ENCODE results near the gene DUSP8. TPM values are rescaled to one million over a fixed set of nuclear protein-coding genes. Genes with fewer than 3 reads are reported as not detected.

The DUSP8 gene
- total RNA-seq, 1 experiment from 2014 or later = 2.4 TPM

DNA sequence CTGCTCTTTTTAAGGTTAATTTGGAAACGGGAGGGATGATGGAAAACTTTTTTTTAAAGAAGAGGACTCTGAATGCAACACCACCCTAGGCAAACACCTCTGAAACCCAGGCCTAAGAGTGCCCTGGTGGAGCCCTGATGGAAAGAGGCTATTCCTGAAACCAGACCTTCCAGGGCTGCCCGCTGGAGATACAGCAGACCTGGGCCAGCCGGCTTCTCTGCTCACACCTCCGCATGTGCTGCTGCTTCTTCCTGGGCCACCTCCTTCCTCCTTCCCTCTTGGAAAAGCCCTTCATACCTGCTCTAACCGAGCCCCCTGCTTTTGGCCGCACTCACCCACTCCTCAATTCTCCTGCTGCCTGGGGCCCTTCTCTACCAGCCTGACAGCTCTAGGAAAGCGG, 37.9 kb downstream of the DUSP8 start (continued):
- TF ChIP-seq ZNF671 (CRISPR knock-in tag; IDR thresholded peaks at IDR 0.05) (no peak), TEAD4 (CRISPR knock-in tag; IDR thresholded peaks at IDR 0.05) (no peak), JUN (CRISPR knock-in tag; IDR thresholded peaks at IDR 0.05) (no peak), ELF4 (CRISPR knock-in tag; IDR thresholded peaks at IDR 0.05; ENCODE audit: low read depth) (no peak)
- TF ChIP-seq, protein P1, sequence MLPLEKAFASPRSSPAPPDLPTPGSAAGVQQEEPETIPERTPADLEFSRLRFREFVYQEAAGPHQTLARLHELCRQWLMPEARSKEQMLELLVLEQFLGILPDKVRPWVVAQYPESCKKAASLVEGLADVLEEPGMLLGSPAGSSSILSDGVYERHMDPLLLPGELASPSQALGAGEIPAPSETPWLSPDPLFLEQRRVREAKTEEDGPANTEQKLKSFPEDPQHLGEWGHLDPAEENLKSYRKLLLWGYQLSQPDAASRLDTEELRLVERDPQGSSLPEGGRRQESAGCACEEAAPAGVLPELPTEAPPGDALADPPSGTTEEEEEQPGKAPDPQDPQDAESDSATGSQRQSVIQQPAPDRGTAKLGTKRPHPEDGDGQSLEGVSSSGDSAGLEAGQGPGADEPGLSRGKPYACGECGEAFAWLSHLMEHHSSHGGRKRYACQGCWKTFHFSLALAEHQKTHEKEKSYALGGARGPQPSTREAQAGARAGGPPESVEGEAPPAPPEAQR (CRISPR knock-in tag; IDR thresholded peaks at IDR 0.05) = no peak
- TF ChIP-seq, protein P2, sequence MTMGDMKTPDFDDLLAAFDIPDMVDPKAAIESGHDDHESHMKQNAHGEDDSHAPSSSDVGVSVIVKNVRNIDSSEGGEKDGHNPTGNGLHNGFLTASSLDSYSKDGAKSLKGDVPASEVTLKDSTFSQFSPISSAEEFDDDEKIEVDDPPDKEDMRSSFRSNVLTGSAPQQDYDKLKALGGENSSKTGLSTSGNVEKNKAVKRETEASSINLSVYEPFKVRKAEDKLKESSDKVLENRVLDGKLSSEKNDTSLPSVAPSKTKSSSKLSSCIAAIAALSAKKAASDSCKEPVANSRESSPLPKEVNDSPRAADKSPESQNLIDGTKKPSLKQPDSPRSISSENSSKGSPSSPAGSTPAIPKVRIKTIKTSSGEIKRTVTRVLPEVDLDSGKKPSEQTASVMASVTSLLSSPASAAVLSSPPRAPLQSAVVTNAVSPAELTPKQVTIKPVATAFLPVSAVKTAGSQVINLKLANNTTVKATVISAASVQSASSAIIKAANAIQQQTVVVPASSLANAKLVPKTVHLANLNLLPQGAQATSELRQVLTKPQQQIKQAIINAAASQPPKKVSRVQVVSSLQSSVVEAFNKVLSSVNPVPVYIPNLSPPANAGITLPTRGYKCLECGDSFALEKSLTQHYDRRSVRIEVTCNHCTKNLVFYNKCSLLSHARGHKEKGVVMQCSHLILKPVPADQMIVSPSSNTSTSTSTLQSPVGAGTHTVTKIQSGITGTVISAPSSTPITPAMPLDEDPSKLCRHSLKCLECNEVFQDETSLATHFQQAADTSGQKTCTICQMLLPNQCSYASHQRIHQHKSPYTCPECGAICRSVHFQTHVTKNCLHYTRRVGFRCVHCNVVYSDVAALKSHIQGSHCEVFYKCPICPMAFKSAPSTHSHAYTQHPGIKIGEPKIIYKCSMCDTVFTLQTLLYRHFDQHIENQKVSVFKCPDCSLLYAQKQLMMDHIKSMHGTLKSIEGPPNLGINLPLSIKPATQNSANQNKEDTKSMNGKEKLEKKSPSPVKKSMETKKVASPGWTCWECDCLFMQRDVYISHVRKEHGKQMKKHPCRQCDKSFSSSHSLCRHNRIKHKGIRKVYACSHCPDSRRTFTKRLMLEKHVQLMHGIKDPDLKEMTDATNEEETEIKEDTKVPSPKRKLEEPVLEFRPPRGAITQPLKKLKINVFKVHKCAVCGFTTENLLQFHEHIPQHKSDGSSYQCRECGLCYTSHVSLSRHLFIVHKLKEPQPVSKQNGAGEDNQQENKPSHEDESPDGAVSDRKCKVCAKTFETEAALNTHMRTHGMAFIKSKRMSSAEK (CRISPR knock-in tag; IDR thresholded peaks at IDR 0.05; ENCODE audit: borderline replicate concordance) = no peak
- TF ChIP-seq, protein P3, sequence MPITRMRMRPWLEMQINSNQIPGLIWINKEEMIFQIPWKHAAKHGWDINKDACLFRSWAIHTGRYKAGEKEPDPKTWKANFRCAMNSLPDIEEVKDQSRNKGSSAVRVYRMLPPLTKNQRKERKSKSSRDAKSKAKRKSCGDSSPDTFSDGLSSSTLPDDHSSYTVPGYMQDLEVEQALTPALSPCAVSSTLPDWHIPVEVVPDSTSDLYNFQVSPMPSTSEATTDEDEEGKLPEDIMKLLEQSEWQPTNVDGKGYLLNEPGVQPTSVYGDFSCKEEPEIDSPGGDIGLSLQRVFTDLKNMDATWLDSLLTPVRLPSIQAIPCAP (CRISPR knock-in tag; IDR thresholded peaks at IDR 0.05) = no peak

DNA sequence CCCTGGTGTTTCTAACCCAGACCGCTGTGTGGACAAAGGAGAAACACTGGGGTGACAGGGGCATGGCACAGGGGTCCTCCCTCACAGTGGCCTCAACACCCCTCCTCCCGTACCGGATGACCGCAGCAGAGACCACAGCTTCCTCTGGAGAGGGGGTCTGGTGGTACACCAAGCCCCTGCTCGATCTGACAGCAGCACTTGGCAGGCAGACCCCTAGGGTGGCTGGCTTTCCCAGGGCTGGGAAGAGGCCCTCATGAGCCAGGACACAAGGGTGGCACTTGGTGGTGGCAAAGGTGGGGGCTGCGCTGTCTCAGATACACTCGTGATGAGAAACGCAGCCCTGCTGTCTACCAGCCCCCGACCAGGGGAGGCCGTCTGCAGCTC, 38.7 kb downstream of the DUSP8 start:
- ChIA-PET POLR2A (no interaction called here), CTCF (interaction anchor here (0.7 kb wide), 1 partner anchor 13 kb away, joined by 4 read pairs; no protein-coding TSS in a partner anchor)
- Mint-ChIP-seq H3K27ac (no peak overlapping the region), H3K4me1 (no peaks in the 10 kb centered on the region), H3K9me3 (no peaks in the 10 kb centered on the region), H3K36me3 (no peaks in the 10 kb centered on the region), H3K4me3 (no peak overlapping the region), H3K27me3 (ENCODE audit: low read depth) (peaks cover 8% of the 10 kb centered on the region)
- ATAC-seq (no peak), DNase-seq (ENCODE audit: low spot score) (no peak)
- no peak for TF ChIP-seq JUN (CRISPR knock-in tag; IDR thresholded peaks at IDR 0.05)
- TF ChIP-seq, protein P4, sequence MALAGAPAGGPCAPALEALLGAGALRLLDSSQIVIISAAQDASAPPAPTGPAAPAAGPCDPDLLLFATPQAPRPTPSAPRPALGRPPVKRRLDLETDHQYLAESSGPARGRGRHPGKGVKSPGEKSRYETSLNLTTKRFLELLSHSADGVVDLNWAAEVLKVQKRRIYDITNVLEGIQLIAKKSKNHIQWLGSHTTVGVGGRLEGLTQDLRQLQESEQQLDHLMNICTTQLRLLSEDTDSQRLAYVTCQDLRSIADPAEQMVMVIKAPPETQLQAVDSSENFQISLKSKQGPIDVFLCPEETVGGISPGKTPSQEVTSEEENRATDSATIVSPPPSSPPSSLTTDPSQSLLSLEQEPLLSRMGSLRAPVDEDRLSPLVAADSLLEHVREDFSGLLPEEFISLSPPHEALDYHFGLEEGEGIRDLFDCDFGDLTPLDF (CRISPR knock-in tag; IDR thresholded peaks at IDR 0.05) = no peak
- TF ChIP-seq TP53 (CRISPR knock-in tag; IDR thresholded peaks at IDR 0.05) = no peak
- TF ChIP-seq, protein P5, sequence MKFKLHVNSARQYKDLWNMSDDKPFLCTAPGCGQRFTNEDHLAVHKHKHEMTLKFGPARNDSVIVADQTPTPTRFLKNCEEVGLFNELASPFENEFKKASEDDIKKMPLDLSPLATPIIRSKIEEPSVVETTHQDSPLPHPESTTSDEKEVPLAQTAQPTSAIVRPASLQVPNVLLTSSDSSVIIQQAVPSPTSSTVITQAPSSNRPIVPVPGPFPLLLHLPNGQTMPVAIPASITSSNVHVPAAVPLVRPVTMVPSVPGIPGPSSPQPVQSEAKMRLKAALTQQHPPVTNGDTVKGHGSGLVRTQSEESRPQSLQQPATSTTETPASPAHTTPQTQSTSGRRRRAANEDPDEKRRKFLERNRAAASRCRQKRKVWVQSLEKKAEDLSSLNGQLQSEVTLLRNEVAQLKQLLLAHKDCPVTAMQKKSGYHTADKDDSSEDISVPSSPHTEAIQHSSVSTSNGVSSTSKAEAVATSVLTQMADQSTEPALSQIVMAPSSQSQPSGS (CRISPR knock-in tag; IDR thresholded peaks at IDR 0.05; ENCODE audit: borderline replicate concordance, low read depth) = no peak
- TF ChIP-seq NR1H2 (CRISPR knock-in tag; IDR thresholded peaks at IDR 0.05) = no peak
- TF ChIP-seq, protein P6, sequence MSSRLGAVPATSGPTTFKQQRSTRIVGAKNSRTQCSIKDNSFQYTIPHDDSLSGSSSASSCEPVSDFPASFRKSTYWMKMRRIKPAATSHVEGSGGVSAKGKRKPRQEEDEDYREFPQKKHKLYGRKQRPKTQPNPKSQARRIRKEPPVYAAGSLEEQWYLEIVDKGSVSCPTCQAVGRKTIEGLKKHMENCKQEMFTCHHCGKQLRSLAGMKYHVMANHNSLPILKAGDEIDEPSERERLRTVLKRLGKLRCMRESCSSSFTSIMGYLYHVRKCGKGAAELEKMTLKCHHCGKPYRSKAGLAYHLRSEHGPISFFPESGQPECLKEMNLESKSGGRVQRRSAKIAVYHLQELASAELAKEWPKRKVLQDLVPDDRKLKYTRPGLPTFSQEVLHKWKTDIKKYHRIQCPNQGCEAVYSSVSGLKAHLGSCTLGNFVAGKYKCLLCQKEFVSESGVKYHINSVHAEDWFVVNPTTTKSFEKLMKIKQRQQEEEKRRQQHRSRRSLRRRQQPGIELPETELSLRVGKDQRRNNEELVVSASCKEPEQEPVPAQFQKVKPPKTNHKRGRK (CRISPR knock-in tag; IDR thresholded peaks at IDR 0.05; ENCODE audit: borderline replicate concordance) = no peak
- TF ChIP-seq, protein P7, sequence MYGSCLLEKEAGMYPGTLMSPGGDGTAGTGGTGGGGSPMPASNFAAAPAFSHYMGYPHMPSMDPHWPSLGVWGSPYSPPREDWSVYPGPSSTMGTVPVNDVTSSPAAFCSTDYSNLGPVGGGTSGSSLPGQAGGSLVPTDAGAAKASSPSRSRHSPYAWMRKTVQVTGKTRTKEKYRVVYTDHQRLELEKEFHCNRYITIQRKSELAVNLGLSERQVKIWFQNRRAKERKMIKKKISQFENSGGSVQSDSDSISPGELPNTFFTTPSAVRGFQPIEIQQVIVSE (CRISPR knock-in tag; IDR thresholded peaks at IDR 0.05; ENCODE audit: borderline replicate concordance) = no peak
- TF ChIP-seq SP1 (CRISPR knock-in tag; conservative IDR thresholded peaks at IDR 0.05) = no peak
- no peak for TF ChIP-seq IRF2 (CRISPR knock-in tag; IDR thresholded peaks at IDR 0.05; ENCODE audit: borderline replicate concordance, low read depth)

Measured in WTC11 (cell line).